IPS-18c (cell line): ENCODE data around the gene C17orf58.
"Not testable (repeated sequence)": the region's sequence is repeated elsewhere in the genome, so short reads cannot be mapped to it uniquely, and the experiment has no call there.

ENCODE experiments used
- H3K4me3 ChIP-seq: 2 replicates; pipeline ENCODE4 v1.7.0; 2013; ENCODE audit warnings: low read depth, mild to moderate bottlenecking, low read length, moderate library complexity; ENCODE audit not compliant: insufficient read depth
- H3K9me3 ChIP-seq: one replicate; pipeline ENCODE4 v1.6.1; 2013; ENCODE audit warnings: mild to moderate bottlenecking, low read length, moderate library complexity; ENCODE audit not compliant: control insufficient read depth, insufficient read depth

C17orf58 gene

DNA sequence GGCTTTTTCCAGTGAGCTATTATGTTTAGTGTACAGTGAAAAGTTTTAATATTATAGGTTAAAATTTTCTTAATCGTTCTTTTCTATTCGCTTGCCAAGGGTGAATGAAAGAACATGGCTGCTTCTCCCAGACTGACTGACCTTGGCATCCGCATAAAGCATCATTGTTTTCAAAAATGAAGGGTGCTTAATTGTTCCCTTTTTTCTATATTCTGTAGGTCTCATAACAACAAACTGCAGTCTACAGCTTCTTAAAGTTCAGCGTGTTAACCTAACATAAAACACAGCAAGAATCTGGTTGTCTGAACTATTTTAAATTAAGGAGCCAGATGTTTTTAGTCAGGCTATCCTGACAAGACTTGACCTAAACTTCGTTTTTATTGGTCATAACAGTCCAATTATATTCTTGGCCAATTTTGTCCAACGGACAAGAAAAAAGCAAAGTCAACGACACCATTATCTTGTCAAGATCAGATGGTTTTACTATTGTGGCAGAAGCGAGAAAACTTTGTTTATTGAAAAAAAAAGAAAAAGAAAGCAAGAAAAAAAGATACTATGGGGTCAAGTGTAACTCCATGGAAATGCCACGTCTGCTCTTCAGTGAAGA lies 14.1 kb downstream of the C17orf58 start:
- no peaks in the 10 kb centered on the region for H3K9me3 ChIP-seq
- H3K4me3 ChIP-seq: no peak overlapping the region

- not testable (repeated sequence) for H3K9me3 ChIP-seq, H3K4me3 ChIP-seq
These were observed 15.4 kb downstream of the C17orf58 start for GRCh38 chr17:67980883-67981282.

- Histone ChIP-seq H3K4me3 (no peak overlapping the region), H3K9me3 (no peaks in the 10 kb centered on the region)
These were observed 15.8 kb downstream of the C17orf58 start for GRCh38 chr17:67980456-67980855.

DNA sequence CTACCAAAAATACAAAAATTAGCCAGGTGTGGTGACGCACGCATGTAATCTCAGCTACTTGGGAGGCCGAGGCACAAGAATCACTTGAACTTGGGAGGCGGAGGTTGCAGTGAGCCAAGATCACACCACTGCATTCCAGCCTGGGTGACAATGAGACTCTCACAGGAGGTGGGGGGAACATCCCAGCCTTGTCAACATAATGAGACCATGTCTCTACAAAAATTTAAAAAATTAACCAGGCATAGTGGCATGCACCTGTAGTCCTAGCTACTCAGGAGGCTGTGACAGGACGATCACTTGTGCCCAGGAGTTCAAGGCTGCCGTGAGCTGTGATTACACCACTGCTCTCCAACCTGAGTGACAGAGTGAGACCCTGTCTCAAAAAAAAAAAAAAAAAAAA lies 20.0 kb downstream of the C17orf58 start:
- H3K9me3 ChIP-seq: not testable (repeated sequence)

DNA sequence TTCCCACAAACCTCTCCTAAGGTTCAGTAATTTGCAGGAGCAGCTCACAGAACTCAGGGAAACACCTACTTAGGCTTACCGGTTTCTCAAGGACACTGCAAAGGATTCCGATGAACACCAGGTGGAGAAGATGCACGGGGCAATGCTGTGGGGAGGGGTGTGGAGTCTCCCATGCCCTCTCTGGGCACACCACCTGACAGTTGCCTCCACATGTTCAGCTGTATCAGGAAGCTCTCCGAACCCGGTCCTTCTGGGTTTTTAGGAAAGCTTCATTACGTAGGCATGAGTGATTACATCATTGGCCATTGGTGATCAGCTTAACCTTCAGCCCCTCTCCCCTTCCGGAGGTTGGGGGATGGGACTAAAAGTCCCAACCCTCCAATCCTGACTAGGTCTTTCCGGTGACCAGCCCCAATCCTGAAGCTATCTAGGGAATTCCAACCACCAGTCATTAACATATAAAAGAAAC lies 21.6 kb downstream of the C17orf58 start:
- H3K4me3 ChIP-seq: peak overlapping the region; percentile 50

More for the DNA sequence above, 20.0 kb downstream of the C17orf58 start:
- H3K4me3 ChIP-seq: not testable (repeated sequence)

DNA sequence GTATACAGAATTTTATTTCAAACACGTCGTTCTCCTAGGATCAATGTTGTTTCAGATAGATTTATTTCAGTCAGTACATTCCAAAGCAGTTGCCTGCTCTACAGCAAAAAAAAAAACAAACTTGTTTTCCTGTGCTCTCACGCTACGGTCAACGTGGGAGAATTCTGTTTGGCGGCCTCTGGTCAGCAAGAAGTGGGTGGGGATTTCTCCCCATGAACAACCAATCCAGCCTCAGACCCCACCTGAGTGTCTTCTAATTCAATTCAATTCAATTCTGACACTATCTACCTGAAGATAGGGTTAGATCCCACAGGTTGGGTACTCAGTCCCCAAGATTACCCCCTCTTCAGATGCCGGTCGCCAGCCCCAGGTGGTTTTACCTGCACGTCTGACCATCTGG lies 22.1 kb downstream of the C17orf58 start:
- H3K4me3 ChIP-seq: peak overlapping the region; percentile 50
- H3K9me3 ChIP-seq: no peaks in the 10 kb centered on the region

More for the DNA sequence above, 21.6 kb downstream of the C17orf58 start:
- no peaks in the 10 kb centered on the region for H3K9me3 ChIP-seq

GRCh38 chr17:67970783-67971182 lies 25.5 kb downstream of the C17orf58 start:
- H3K9me3 ChIP-seq: no peaks in the 10 kb centered on the region
- H3K4me3 ChIP-seq: no peak overlapping the region

DNA sequence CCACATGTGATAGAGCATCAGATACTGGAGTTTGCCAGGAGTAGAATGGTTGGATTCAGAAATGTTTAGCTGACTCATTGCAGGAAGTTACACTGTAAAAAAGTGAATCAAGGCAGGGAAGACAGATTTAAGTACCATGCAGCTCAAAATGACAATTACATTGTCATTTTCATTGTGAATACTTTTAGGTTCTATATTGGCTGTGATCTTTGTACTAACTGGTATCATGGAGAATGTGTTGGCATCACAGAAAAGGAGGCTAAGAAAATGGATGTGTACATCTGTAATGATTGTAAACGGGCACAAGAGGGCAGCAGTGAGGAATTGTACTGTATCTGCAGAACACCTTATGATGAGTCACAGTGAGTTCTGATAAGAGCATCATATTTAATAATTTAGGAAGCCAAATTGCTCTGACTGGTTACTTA lies 33.1 kb downstream of the C17orf58 start:
- not testable (repeated sequence) for H3K9me3 ChIP-seq, H3K4me3 ChIP-seq

GRCh38 chr17:67962156-67962555 lies 34.1 kb downstream of the C17orf58 start:
- not testable (repeated sequence) for H3K9me3 ChIP-seq, H3K4me3 ChIP-seq

DNA sequence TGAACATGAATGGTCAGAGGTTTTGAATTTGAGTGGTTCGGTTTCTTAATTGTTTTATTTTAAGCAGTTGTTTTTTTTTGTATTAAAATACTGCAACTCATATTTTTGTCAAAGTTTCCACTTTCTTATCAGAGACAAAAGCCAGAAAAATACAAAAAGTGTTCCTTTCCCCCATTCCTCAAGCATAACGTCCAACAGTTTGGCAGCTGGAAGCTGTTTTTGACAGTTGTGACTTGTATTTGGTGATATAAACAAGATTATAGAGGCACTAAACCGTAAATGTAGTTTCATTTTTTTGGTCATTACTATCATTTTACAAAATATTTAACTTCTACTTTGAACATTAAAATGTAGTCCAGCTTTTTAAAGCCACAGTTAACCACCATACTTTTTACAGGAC lies 36.0 kb downstream of the C17orf58 start:
- not testable (repeated sequence) for H3K4me3 ChIP-seq

DNA sequence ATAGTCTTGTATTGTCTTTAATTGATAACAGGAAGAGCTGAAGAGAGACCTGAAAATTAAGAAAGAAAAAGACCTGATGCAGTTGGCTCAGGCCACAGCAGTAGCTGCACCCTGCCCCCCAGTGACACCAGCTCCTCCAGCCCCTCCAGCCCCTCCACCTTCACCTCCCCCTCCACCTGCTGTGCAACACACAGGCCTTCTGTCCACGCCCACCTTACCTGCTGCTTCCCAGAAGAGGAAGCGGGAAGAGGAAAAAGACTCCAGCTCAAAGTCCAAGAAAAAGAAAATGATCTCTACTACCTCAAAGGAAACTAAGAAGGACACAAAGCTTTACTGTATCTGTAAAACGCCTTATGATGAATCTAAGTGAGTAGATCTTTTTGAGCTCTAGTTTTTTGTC lies 36.8 kb downstream of the C17orf58 start:
- H3K4me3 ChIP-seq: no peak overlapping the region
- no peaks in the 10 kb centered on the region for H3K9me3 ChIP-seq

More for the DNA sequence above, 36.0 kb downstream of the C17orf58 start:
- H3K9me3 ChIP-seq: not testable (repeated sequence)

DNA sequence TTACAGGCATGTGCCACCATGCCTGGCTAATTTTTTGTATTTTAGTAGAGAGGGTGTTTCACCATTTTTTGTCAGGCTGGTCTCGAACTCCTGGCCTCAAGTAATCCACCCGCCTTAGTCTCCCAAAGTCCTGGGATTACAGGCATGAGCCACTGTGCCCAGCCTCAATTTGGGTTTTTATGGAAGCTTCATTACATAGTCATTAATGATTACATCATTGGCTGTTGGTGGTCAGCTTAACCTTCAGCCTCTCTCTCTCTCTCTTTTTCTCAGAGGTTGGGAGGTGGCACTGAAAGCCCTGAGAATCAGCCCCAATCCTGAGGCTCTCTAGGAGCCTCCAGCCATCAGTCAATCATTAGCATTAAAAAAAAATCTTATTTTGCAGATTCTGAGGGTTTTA lies 45.3 kb downstream of the C17orf58 start:
- Histone ChIP-seq H3K4me3 (no peak overlapping the region), H3K9me3 (no peaks in the 10 kb centered on the region)

DNA sequence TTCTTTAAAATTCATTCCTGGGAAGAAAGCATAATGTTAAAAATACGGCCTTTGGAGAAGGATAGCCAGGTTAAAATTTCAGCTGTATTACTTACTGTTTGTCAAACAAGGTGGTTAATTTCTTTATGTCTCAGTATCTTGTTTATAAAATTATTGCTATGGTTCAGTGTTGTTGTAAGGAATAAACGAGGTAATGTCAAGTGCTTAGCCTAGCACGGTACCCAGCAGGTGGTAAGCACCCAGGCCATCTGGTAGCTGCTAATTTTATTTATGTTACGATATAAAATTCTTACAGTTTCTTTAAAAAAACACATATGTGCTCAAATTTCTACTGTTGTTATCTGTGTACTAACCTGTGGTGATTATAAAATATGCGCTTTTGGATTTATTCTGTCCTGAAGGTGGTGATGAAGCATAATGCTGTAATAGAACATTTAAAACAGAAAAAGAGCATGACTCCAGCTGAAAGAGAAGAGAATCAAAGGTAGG lies 48.9 kb downstream of the C17orf58 start:
- Histone ChIP-seq H3K9me3 (no peaks in the 10 kb centered on the region), H3K4me3 (no peak overlapping the region)

DNA sequence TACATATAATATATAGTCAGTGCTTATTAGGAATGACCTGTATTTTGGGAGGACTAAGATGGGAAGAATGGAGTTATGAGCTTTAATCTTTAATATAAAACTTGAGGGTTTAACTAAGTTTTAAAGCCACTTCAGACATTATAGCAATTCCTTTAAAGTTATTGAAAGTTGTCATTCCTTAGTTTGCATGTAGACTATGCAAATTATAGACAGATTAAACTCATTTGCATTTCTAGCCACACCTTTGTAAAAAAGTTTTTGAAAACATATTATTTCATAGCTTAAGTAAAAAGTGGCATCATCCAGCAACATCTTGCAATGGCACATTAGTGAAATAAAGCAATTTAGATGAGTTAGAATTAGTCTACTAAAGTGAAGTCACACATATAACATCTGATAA lies 49.8 kb downstream of the C17orf58 start:
- no peak overlapping the region for H3K4me3 ChIP-seq
- H3K9me3 ChIP-seq: no peaks in the 10 kb centered on the region

DNA sequence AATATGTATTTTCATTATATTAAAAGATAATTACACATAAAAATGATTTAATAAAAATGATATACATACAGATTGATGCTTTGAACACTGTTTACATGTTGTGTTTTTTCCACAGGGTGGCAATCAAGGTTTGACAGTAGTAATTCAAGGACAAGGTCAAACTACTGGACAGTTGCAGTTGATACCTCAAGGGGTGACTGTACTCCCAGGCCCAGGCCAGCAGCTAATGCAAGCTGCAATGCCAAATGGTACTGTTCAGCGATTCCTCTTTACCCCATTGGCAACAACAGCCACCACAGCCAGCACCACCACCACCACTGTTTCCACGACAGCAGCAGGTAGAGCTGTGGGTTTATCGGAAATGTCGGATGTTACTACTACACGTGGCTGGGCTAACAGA lies 52.2 kb downstream of the C17orf58 start:
- no peak overlapping the region for H3K4me3 ChIP-seq
- H3K9me3 ChIP-seq: no peaks in the 10 kb centered on the region

DNA sequence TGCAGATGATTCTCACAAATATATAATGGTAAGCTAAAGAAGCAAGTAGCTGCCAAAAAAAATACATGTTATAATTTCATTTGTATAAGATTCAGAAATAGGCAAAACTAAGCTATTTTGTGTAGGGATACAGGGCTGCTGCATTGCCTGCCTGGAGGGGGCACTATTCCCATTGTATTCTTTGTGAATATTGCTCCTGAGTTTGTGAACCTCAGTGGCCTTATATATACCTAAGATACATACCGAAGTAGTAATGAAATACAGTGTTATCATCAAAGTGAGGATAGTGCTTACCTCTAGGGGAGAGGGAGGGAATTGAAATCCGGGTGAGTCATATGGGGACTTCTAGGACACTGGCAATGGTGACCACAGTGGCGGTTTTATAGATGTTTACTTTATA lies 53.5 kb downstream of the C17orf58 start:
- H3K9me3 ChIP-seq: no peaks in the 10 kb centered on the region

More for the DNA sequence above, 53.5 kb downstream of the C17orf58 start:
- no peak overlapping the region for H3K4me3 ChIP-seq
